GM23338 (cell line): Measurements from ENCODE around the gene CERS3. TPM values are rescaled to one million over a fixed set of nuclear protein-coding genes. Genes with fewer than 3 reads are reported as not detected.

Experiments used
- ATAC-seq: fragments of 200-7000 bp; cut with Tn5 transposase; 3 replicates; pipeline ENCODE4 v1.9.1; 2020
- DNase-seq: peaks from one replicate; pipeline ENCODE4 v3.0.0-alpha.2; 2015; ENCODE audit warnings: low spot score
- H2AFZ ChIP-seq: fragments of 200-600 bp; sonication (generic); 2 replicates; pipeline ENCODE4 v1.8.0; 2016; ENCODE audit warnings: antibody characterized with exemption, mild to moderate bottlenecking, moderate library complexity
- H3F3A ChIP-seq: fragments of 200-600 bp; sonication (generic); replicated peaks from 2 replicates; pipeline ENCODE4 v1.8.0; 2017; ENCODE audit warnings: antibody characterized with exemption, mixed run types, low read depth
- H3K27ac ChIP-seq: fragments of 200-600 bp; sonication (generic); 2 replicates; pipeline ENCODE4 v1.6.1; 2016; ENCODE audit warnings: low read depth
- H3K27me3 ChIP-seq: fragments of 200-600 bp; sonication (generic); 2 replicates; pipeline ENCODE4 v1.8.0; 2016; ENCODE audit warnings: mild to moderate bottlenecking, mixed run types, moderate library complexity; ENCODE audit not compliant: insufficient read depth
- H3K36me3 ChIP-seq: fragments of 200-600 bp; sonication (generic); 2 replicates; pipeline ENCODE4 v1.8.0; 2016; ENCODE audit warnings: mild to moderate bottlenecking; ENCODE audit not compliant: insufficient read depth
- H3K4me1 ChIP-seq: fragments of 200-600 bp; sonication (generic); 2 replicates; pipeline ENCODE4 v1.8.0; 2016; ENCODE audit warnings: mild to moderate bottlenecking, moderate library complexity; ENCODE audit not compliant: insufficient read depth
- H3K4me2 ChIP-seq: fragments of 200-600 bp; sonication (generic); 2 replicates; pipeline ENCODE4 v1.7.1; 2017; ENCODE audit warnings: mixed run types
- H3K4me3 ChIP-seq: fragments of 200-600 bp; sonication (generic); 2 replicates; pipeline ENCODE4 v1.6.1; 2016; ENCODE audit warnings: mixed run types
- H3K79me2 ChIP-seq: fragments of 200-600 bp; sonication (generic); replicated peaks from 2 replicates; pipeline ENCODE4 v1.8.0; 2017; ENCODE audit warnings: mild to moderate bottlenecking; ENCODE audit not compliant: insufficient read depth
- H3K9me2 ChIP-seq: fragments of 200-600 bp; sonication (generic); 2 replicates; pipeline ENCODE4 v1.8.0; 2017; ENCODE audit not compliant: insufficient read depth
- H4K20me1 ChIP-seq: fragments of 200-600 bp; sonication (generic); replicated peaks from 2 replicates; pipeline ENCODE4 v1.8.0; 2017; ENCODE audit warnings: mild to moderate bottlenecking; ENCODE audit not compliant: insufficient read depth
- H3K27ac Mint-ChIP-seq: 2 replicates; pipeline ENCODE4 v1.8.0; 2020; ENCODE audit warnings: inconsistent platforms, mild to moderate bottlenecking, moderate library complexity, mixed read lengths
- H3K27me3 Mint-ChIP-seq: 3 replicates; pipeline ENCODE4 v1.8.0; 2022; ENCODE audit warnings: low read depth, mild to moderate bottlenecking, moderate library complexity, mixed read lengths, inconsistent platforms; ENCODE audit not compliant: insufficient read depth, poor library complexity
- H3K36me3 Mint-ChIP-seq: 3 replicates; pipeline ENCODE4 v1.8.0; 2021; ENCODE audit warnings: low read depth, mild to moderate bottlenecking, inconsistent platforms, moderate library complexity, mixed read lengths
- H3K4me1 Mint-ChIP-seq: 3 replicates; pipeline ENCODE4 v1.8.0; 2020; ENCODE audit warnings: mild to moderate bottlenecking, inconsistent platforms, mixed read lengths
- H3K4me3 Mint-ChIP-seq: 3 replicates; pipeline ENCODE4 v1.8.0; 2021; ENCODE audit warnings: moderate library complexity, mild to moderate bottlenecking, inconsistent platforms, mixed read lengths
- H3K9me3 Mint-ChIP-seq: 3 replicates; pipeline ENCODE4 v1.8.0; 2020; ENCODE audit warnings: moderate library complexity, mild to moderate bottlenecking, inconsistent platforms, mixed read lengths
- CREB1 ChIP-seq: fragments of 250-450 bp; sonication (Bioruptor Pico); IDR thresholded peaks from 2 replicates; pipeline ENCODE4 v1.5.0; 2020; ENCODE audit warnings: low read depth, mild to moderate bottlenecking, moderate library complexity
- ETS1 ChIP-seq: IDR thresholded peaks from 2 replicates; pipeline ENCODE4 v1.6.1; 2016; ENCODE audit warnings: antibody characterized with exemption
- EZH2 ChIP-seq: fragments of 200-600 bp; sonication (generic); IDR thresholded peaks from one replicate; pipeline ENCODE4 v1.8.0; 2017; ENCODE audit warnings: antibody characterized with exemption, mild to moderate bottlenecking, low read depth; ENCODE audit not compliant: unreplicated experiment
- EZH2phosphoT487 ChIP-seq: fragments of 200-600 bp; sonication (generic); IDR thresholded peaks from one replicate; pipeline ENCODE4 v1.8.1; 2018; ENCODE audit warnings: antibody characterized with exemption; ENCODE audit not compliant: unreplicated experiment
- JUNB ChIP-seq: IDR thresholded peaks from one replicate; pipeline ENCODE4 v1.6.1; 2016; ENCODE audit warnings: antibody characterized with exemption; ENCODE audit not compliant: unreplicated experiment
- NANOG ChIP-seq: IDR thresholded peaks from 2 replicates; pipeline ENCODE4 v1.6.1; 2016; ENCODE audit warnings: antibody characterized with exemption, borderline replicate concordance
- POLR2AphosphoS5 ChIP-seq: IDR thresholded peaks from 2 replicates; pipeline ENCODE4 v1.6.1; 2016; ENCODE audit warnings: antibody characterized with exemption, low read depth
- STAT1 ChIP-seq: IDR thresholded peaks from one replicate; pipeline ENCODE4 v1.6.1; 2016; ENCODE audit warnings: antibody characterized with exemption; ENCODE audit not compliant: unreplicated experiment
- ZNF114 ChIP-seq: fragments of 250-450 bp; sonication (Bioruptor Pico); IDR thresholded peaks from 2 replicates; pipeline ENCODE4 v1.5.0; 2020; ENCODE audit warnings: mild to moderate bottlenecking, moderate library complexity
- ZNF331 ChIP-seq: fragments of 250-450 bp; sonication (Bioruptor Pico); IDR thresholded peaks from 2 replicates; pipeline ENCODE4 v1.5.0; 2020; ENCODE audit warnings: low read depth, mild to moderate bottlenecking, moderate library complexity
- polyA plus RNA-seq: library from polyadenylated mRNA; unstranded; fragments of >200 nt; fragmentation: Nextera tagmentation; extraction: Ambion mirVana; gene quantifications from 2 replicates; pipeline ENCODE4 v1.2.1, GENCODE V29; 2016
- total RNA-seq: library from RNA; depleted of rRNA; stranded (reverse); fragments of >200 nt; shearing (Covaris generic); gene quantifications from 2 replicates; pipeline ENCODE4 v1.2.3, GENCODE V29; 2014
- TF ChIP-seq, protein P1 (sequence below), 2 experiments: fragments of 200-600 bp in 1 of 2; sonication (generic) in 1 of 2; conservative IDR thresholded peaks; 2 replicates each; pipeline versions ENCODE4 v1.5.1 to v1.6.1; 2016 to 2017; ENCODE audit warnings: antibody characterized with exemption in 2 of 2, low read depth in 2 of 2, mild to moderate bottlenecking in 2 of 2, moderate library complexity in 1 of 2
- TF ChIP-seq, protein P2 (sequence below): fragments of 250-450 bp; sonication (Bioruptor Pico); IDR thresholded peaks from 2 replicates; pipeline ENCODE4 v1.5.0; 2020; ENCODE audit warnings: mild to moderate bottlenecking, moderate library complexity
- TF ChIP-seq, protein P3 (sequence below): IDR thresholded peaks from one replicate; pipeline ENCODE4 v1.6.1; 2018; ENCODE audit warnings: antibody characterized with exemption; ENCODE audit not compliant: unreplicated experiment

Gene CERS3
- total and polyA plus RNA-seq, 2 experiments from 2014 or later: 1.8 to 2.2 TPM

GRCh38 chr15:100517846-100518245 lies 10.9 kb downstream of the CERS3 start:
- Mint-ChIP-seq H3K9me3 (no peaks in the 10 kb centered on the region), H3K27ac (no peak overlapping the region), H3K4me3 (no peak overlapping the region), H3K4me1 (peaks cover 5% of the 10 kb centered on the region), H3K27me3 (peaks cover 4% of the 10 kb centered on the region), H3K36me3 (no peaks in the 10 kb centered on the region)
- H3K27me3 ChIP-seq: no peaks in the 10 kb centered on the region
- no peak overlapping the region for H3K27ac ChIP-seq
- no peaks in the 10 kb centered on the region for H3F3A ChIP-seq
- no peak for DNase-seq
- ATAC-seq: no peak
- TF ChIP-seq CREB1 (CRISPR knock-in tag) (no peak), POLR2AphosphoS5 (no peak), ZNF114 (CRISPR knock-in tag) (no peak), ETS1 (no peak), STAT1 (no peak), EZH2phosphoT487 (no peak), NANOG (no peak), ZNF331 (CRISPR knock-in tag) (no peak), EZH2 (no peak), JUNB (no peak)
- TF ChIP-seq, protein P1, sequence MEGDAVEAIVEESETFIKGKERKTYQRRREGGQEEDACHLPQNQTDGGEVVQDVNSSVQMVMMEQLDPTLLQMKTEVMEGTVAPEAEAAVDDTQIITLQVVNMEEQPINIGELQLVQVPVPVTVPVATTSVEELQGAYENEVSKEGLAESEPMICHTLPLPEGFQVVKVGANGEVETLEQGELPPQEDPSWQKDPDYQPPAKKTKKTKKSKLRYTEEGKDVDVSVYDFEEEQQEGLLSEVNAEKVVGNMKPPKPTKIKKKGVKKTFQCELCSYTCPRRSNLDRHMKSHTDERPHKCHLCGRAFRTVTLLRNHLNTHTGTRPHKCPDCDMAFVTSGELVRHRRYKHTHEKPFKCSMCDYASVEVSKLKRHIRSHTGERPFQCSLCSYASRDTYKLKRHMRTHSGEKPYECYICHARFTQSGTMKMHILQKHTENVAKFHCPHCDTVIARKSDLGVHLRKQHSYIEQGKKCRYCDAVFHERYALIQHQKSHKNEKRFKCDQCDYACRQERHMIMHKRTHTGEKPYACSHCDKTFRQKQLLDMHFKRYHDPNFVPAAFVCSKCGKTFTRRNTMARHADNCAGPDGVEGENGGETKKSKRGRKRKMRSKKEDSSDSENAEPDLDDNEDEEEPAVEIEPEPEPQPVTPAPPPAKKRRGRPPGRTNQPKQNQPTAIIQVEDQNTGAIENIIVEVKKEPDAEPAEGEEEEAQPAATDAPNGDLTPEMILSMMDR (conservative IDR thresholded peaks at IDR 0.05; ENCODE audit: low read depth in 2 of 2): no peak
- TF ChIP-seq, protein P2, sequence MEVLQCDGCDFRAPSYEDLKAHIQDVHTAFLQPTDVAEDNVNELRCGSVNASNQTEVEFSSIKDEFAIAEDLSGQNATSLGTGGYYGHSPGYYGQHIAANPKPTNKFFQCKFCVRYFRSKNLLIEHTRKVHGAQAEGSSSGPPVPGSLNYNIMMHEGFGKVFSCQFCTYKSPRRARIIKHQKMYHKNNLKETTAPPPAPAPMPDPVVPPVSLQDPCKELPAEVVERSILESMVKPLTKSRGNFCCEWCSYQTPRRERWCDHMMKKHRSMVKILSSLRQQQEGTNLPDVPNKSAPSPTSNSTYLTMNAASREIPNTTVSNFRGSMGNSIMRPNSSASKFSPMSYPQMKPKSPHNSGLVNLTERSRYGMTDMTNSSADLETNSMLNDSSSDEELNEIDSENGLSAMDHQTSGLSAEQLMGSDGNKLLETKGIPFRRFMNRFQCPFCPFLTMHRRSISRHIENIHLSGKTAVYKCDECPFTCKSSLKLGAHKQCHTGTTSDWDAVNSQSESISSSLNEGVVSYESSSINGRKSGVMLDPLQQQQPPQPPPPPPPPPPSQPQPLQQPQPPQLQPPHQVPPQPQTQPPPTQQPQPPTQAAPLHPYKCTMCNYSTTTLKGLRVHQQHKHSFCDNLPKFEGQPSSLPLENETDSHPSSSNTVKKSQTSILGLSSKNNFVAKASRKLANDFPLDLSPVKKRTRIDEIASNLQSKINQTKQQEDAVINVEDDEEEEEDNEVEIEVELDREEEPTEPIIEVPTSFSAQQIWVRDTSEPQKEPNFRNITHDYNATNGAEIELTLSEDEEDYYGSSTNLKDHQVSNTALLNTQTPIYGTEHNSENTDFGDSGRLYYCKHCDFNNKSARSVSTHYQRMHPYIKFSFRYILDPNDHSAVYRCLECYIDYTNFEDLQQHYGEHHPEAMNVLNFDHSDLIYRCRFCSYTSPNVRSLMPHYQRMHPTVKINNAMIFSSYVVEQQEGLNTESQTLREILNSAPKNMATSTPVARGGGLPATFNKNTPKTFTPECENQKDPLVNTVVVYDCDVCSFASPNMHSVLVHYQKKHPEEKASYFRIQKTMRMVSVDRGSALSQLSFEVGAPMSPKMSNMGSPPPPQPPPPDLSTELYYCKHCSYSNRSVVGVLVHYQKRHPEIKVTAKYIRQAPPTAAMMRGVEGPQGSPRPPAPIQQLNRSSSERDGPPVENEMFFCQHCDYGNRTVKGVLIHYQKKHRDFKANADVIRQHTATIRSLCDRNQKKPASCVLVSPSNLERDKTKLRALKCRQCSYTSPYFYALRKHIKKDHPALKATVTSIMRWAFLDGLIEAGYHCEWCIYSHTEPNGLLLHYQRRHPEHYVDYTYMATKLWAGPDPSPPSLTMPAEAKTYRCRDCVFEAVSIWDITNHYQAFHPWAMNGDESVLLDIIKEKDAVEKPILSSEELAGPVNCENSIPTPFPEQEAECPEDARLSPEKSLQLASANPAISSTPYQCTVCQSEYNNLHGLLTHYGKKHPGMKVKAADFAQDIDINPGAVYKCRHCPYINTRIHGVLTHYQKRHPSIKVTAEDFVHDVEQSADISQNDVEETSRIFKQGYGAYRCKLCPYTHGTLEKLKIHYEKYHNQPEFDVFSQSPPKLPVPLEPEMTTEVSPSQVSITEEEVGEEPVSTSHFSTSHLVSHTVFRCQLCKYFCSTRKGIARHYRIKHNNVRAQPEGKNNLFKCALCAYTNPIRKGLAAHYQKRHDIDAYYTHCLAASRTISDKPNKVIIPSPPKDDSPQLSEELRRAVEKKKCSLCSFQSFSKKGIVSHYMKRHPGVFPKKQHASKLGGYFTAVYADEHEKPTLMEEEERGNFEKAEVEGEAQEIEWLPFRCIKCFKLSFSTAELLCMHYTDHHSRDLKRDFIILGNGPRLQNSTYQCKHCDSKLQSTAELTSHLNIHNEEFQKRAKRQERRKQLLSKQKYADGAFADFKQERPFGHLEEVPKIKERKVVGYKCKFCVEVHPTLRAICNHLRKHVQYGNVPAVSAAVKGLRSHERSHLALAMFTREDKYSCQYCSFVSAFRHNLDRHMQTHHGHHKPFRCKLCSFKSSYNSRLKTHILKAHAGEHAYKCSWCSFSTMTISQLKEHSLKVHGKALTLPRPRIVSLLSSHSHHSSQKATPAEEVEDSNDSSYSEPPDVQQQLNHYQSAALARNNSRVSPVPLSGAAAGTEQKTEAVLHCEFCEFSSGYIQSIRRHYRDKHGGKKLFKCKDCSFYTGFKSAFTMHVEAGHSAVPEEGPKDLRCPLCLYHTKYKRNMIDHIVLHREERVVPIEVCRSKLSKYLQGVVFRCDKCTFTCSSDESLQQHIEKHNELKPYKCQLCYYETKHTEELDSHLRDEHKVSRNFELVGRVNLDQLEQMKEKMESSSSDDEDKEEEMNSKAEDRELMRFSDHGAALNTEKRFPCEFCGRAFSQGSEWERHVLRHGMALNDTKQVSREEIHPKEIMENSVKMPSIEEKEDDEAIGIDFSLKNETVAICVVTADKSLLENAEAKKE (CRISPR knock-in tag): no peak
- TF ChIP-seq, protein P3, sequence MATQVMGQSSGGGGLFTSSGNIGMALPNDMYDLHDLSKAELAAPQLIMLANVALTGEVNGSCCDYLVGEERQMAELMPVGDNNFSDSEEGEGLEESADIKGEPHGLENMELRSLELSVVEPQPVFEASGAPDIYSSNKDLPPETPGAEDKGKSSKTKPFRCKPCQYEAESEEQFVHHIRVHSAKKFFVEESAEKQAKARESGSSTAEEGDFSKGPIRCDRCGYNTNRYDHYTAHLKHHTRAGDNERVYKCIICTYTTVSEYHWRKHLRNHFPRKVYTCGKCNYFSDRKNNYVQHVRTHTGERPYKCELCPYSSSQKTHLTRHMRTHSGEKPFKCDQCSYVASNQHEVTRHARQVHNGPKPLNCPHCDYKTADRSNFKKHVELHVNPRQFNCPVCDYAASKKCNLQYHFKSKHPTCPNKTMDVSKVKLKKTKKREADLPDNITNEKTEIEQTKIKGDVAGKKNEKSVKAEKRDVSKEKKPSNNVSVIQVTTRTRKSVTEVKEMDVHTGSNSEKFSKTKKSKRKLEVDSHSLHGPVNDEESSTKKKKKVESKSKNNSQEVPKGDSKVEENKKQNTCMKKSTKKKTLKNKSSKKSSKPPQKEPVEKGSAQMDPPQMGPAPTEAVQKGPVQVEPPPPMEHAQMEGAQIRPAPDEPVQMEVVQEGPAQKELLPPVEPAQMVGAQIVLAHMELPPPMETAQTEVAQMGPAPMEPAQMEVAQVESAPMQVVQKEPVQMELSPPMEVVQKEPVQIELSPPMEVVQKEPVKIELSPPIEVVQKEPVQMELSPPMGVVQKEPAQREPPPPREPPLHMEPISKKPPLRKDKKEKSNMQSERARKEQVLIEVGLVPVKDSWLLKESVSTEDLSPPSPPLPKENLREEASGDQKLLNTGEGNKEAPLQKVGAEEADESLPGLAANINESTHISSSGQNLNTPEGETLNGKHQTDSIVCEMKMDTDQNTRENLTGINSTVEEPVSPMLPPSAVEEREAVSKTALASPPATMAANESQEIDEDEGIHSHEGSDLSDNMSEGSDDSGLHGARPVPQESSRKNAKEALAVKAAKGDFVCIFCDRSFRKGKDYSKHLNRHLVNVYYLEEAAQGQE: no peak
- H3K4me3 ChIP-seq: no peak overlapping the region
- no peak overlapping the region for H3K4me2 ChIP-seq
- no peaks in the 10 kb centered on the region for H4K20me1 ChIP-seq
- no peaks in the 10 kb centered on the region for H3K79me2 ChIP-seq
- H3K9me2 ChIP-seq: no peaks in the 10 kb centered on the region
- no peaks in the 10 kb centered on the region for H3K4me1 ChIP-seq
- no peak overlapping the region for H2AFZ ChIP-seq
- no peaks in the 10 kb centered on the region for H3K36me3 ChIP-seq
